Ascending aorta (tissue), 2 donors: ENCODE results near the gene MGAT5B. TPM values are rescaled to one million over a fixed set of nuclear protein-coding genes. Genes with fewer than 3 reads are reported as not detected.

Source experiments
- DNase-seq, 2 donors: peaks; one replicate each; pipeline ENCODE4 v3.0.0-alpha.2; 2019; ENCODE audit warnings: low spot score in 2 of 2
- H3K27ac ChIP-seq, 2 donors: fragments of 200-600 bp; sonication (generic); one replicate each; pipeline ENCODE4 v1.5.1; 2016 to 2017; ENCODE audit warnings: mild to moderate bottlenecking in 1 of 2
- H3K27me3 ChIP-seq: fragments of 200-600 bp; sonication (generic); one replicate; pipeline ENCODE4 v1.5.1; 2017
- H3K36me3 ChIP-seq, 2 donors: fragments of 200-600 bp; sonication (generic); one replicate each; pipeline ENCODE4 v1.5.1; 2016
- H3K4me1 ChIP-seq, 2 donors: fragments of 200-600 bp; sonication (generic); one replicate each; pipeline ENCODE4 v1.5.1; 2016 to 2017; ENCODE audit warnings: mild to moderate bottlenecking in 1 of 2
- H3K4me3 ChIP-seq, 2 donors: fragments of 200-600 bp; sonication (generic); one replicate each; pipeline ENCODE4 v1.5.1; 2016 to 2017; ENCODE audit warnings: mild to moderate bottlenecking in 1 of 2
- H3K9me3 ChIP-seq, 2 donors: fragments of 200-600 bp; sonication (generic); one replicate each; pipeline ENCODE4 v1.5.1; 2016
- CTCF ChIP-seq, 3 experiments: fragments of 200-600 bp in 2 of 3; fragments of 450-650 bp in 1 of 3; sonication (generic) in 2 of 3; IDR thresholded peaks; one replicate each; pipeline ENCODE4 v1.5.1; 2016 to 2019; ENCODE audit warnings: antibody characterized with exemption in 3 of 3, mild to moderate bottlenecking in 1 of 3, moderate library complexity in 1 of 3
- intact Hi-C: fragments of 100-400 bp; cut with DNase I; formaldehyde crosslinking; loops from one replicate; pipeline ENCODE4 v1.15.1; 2023
- total RNA-seq: library from RNA; depleted of rRNA; stranded (reverse); fragments of >200 nt; gene quantifications from one replicate; pipeline ENCODE4 v1.1.0, GENCODE V29; 2016

The MGAT5B gene
- not detected for total RNA-seq

- DNase-seq: peak in 1 of 2 donors; percentile 81
- intact Hi-C loops: loop anchor here (1.0 to 10.0 kb wide), 3 partner anchors 189 to 377 kb away; no protein-coding TSS in a partner anchor
Observed at GRCh38 chr17:76868176-76868668, at the start of gene MGAT5B. TSS of gene MGAT5B (plus strand) at chr17:76868404. CDS start at chr17:76869030, 626 bp downstream.

GRCh38 chr17:76820039-76820438, 48.2 kb upstream of the MGAT5B start:
- intact Hi-C loops: no loop called here
- Histone ChIP-seq H3K27me3 (no peaks in the 10 kb centered on the region), H3K36me3 (no peaks in the 10 kb centered on the region), H3K4me1 (no peaks in the 10 kb centered on the region), H3K9me3 (no peaks in the 10 kb centered on the region), H3K4me3 (no peak overlapping the region), H3K27ac (no peak overlapping the region)
- no peak for DNase-seq
- TF ChIP-seq CTCF (IDR thresholded peaks at IDR 0.05): no peak

More at GRCh38 chr17:76868176-76868668, at the start of gene MGAT5B:
- peaks cover 15% of the 10 kb centered on the region for H3K27me3 ChIP-seq
- TF ChIP-seq CTCF (IDR thresholded peaks at IDR 0.05): peak; percentile 35 to 97 (median 68)
- no peaks in the 10 kb centered on the region for H3K36me3 ChIP-seq
- no peaks in the 10 kb centered on the region for H3K9me3 ChIP-seq
- peak within 1 kb of the TSS; percentile 40 to 57 for H3K4me3 ChIP-seq
- H3K27ac ChIP-seq: no peak within 1 kb of the TSS
- H3K4me1 ChIP-seq: peaks cover 0 to 12% of the 10 kb centered on the region in 2 donors

GRCh38 chr17:76820561-76820960, 47.6 kb upstream of the MGAT5B start:
- H3K36me3 ChIP-seq: no peaks in the 10 kb centered on the region
- no peak overlapping the region for H3K27ac ChIP-seq
- H3K4me1 ChIP-seq: no peaks in the 10 kb centered on the region
- no peak for TF ChIP-seq CTCF (IDR thresholded peaks at IDR 0.05)
- intact Hi-C loops: no loop called here
- H3K27me3 ChIP-seq: no peaks in the 10 kb centered on the region
- H3K9me3 ChIP-seq: no peaks in the 10 kb centered on the region
- H3K4me3 ChIP-seq: no peak overlapping the region
- DNase-seq: no peak

GRCh38 chr17:76822184-76822778, 45.9 kb upstream of the MGAT5B start:
- Histone ChIP-seq H3K4me3 (no peak overlapping the region), H3K4me1 (no peaks in the 10 kb centered on the region), H3K36me3 (no peaks in the 10 kb centered on the region), H3K9me3 (no peaks in the 10 kb centered on the region), H3K27me3 (no peaks in the 10 kb centered on the region), H3K27ac (no peak overlapping the region)
- intact Hi-C loops: no loop called here
- no peak for TF ChIP-seq CTCF (IDR thresholded peaks at IDR 0.05)
- DNase-seq: no peak

- H3K27me3 ChIP-seq: no peaks in the 10 kb centered on the region
- no peaks in the 10 kb centered on the region for H3K4me1 ChIP-seq
- no peak overlapping the region for H3K4me3 ChIP-seq
- H3K36me3 ChIP-seq: no peaks in the 10 kb centered on the region
- H3K27ac ChIP-seq: no peak overlapping the region
- H3K9me3 ChIP-seq: no peaks in the 10 kb centered on the region
- no peak for TF ChIP-seq CTCF (IDR thresholded peaks at IDR 0.05)
- DNase-seq: no peak
- intact Hi-C loops: no loop called here
Observed at GRCh38 chr17:76824093-76824492, 44.1 kb upstream of the MGAT5B start.
